Measurements from ENCODE around the gene RPTOR. TPM values are rescaled to one million over a fixed set of nuclear protein-coding genes. Genes with fewer than 3 reads are reported as not detected.

The RPTOR gene
- total RNA-seq, 1 donor from 2014 or later: 21.8 TPM

DNA sequence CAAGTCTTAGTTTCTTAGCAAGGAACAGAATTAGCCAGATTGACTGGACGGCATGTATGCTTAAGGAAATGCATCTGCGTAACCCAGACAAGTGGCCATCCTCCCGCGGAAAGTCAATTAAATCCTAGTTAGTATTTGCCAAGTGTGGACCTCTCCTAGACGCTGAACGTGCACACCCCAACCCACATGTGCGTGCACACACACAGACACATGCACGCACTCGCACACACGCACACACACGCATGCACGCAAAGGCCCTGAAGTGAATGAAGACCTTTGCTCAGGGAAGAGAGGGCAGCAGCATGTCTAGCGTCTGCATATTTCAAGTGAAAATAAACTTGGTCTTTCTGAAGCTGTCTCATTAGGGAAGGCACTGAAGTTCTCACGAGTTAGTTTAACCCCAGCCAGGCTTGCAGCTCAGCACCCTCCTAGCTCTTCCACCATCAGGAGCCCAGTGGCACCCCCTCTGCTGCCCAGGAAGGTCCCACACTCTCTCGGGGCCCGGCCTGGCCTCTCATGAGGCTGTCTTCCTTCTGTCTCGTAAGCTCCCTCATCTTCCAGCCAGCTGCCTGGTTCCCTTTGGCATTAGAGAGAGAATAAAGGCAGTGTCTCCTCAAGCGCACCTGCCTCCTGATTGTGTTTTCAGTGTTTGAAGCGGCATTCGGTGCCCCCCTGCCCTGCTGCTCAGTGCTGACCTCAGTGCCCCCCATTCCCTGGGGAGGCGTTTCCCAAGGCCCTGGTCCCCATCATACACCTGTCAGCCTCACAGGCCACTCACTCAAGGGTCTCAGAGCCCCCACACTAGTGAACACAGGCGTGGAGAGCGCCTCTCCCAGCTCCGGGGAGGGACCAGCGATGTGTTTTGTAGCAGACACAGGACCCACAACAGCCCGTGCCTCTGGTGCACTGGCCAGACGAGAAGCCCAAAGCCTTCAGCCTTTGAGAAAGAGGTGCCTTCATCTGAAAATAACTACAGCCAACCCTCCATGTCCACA, 394.8 kb downstream of the RPTOR start:
- no peak for DNase-seq

DNA sequence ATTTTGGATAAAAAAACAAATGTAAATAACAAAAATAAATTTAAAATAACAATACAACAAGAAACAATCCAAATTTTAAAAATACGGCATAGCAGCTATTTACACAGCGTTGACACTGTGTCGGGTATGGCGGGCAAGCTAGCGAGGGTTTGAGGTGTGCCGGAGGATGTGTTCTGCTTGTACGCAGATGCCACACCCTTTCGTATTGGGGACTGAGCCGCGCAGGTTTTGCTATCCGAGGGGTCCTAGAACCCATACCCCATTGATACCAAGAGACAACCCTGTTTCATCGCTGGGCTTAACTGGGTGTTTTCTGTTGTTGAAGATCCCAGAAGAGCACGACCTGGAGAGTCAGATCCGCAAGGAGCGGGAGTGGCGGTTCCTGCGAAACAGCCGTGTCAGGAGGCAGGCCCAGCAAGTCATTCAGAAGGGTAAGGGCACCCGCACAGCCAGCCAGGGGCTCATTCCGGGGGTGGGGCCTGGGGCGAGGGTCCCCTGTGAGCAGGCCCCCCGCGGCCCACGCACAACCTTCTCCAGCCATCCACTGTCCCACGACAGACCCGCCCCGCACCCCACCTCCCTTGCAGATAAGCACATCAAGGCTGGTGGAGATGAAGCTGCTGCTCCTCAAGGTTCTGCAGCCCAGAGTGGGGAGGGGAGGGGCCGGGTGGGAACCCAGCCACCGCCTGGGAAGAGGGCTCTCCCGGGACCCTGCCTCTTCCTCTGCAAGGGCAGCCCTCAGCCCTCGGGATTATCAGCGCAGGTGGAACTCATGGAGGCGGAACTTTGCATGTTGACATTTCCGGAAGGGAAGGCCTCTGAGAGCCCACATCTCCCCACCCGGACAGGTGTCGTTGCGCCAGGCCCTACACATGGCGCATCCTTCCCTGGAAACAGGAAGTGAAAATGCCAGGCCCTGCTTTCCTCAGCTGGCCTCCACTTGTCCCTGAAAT, 395.8 kb downstream of the RPTOR start:
- no peak for DNase-seq

DNA sequence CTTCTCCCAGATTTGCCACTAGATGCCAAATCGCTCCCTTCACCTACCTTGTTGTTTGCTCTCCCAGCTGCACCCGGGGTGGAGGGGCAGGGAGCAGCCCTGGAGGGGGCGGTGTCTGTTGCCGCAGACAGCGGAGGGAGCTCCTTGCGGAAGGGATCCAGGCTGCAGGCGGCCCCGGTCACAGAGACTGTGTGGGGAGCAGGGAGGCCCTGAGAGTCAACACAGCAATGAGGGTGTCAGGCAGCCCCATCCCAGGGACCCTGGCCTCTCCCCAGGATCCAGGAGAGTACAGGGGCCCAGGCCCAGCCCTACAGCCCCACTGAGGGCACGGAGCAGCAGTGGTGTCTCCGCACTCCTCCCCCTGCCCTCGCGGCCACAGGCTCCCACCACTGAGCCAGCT, 396.5 kb downstream of the RPTOR start:
- DNase-seq: no peak

DNA sequence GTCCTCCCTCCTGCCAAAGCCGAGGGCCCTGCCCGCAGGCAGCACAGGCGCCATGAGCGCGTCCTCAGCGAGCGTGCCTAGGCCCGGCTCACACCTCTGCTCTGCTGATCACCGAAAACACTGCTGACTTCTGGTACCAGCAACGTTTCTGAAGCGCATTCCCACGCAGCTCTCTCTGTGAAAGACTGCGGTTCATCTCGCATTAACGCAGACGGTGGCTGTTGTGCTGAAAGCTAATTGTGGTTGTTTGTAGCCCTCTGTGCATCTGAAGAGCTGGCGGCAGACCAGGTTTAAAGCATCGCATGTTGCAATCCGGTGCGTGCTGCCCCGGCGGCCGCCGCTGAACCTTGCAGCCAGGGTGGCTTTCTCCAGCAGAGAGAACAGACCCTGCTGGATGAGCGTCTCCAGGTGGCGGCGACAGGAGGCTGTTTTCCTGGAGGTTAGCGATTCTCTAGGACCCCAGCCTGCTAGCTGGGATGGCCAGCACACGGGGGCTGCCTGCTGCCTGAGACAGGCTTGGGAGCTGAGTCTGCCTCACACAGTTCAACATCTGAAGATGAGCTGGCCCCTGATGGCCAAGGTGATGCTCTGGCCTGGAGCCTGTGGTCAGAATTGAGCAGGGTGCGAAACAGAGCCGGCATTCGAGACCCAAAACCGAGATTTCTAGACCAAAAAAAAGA, 397.2 kb downstream of the RPTOR start:
- DNase-seq: no peak

DNA sequence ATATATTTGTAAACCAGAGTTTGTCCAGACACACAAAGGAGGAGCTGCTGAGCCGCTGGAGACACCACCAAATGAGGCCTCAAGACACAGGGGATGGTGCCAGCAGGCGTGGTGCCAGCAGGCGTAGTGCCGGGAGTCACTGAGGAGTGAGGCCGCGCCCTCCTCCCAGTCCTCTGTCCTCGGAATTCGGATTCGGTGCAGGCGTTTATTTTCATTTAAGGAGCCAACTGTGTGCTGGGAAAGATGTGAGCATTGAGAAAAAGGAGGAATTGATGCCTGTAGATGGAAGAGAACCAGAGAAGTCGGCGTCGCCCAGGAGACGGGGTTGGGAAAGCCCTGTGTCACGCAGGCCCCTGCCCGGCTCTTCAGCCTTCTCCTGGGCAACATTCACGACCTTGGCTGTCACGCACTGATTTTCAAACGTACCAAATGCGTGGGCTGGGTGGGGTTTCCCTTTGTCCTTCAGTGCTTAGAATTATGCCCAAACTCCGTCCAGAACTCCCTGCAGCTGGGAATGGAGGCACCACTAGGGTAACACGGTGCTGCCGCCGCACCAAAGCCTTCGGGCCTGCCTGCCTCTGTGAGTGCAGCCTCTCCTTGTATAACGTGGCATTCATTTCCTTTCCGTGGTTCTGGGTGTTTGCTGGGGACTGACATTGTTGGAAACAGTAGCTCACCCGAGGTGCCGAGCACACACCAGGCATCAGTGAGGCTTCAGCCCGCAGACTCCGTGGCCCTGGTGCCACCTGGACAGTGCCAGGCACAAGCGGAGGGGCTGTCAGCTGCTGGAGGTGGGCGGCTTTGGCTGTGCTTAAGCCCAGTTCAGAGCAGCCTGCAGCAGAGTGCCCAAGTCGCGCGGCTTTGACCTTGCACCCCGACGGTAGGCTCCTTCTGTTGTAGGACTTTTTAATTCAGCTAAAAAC, 398.0 kb downstream of the RPTOR start:
- no peak for DNase-seq

GRCh38 chr17:80943346-80944145, 398.9 kb downstream of the RPTOR start:
- DNase-seq: no peak

GRCh38 chr17:80944326-80944725, 399.7 kb downstream of the RPTOR start:
- no peak for DNase-seq

- DNase-seq: no peak
These were observed 401.1 kb downstream of the RPTOR start for GRCh38 chr17:80945736-80946135.

- no peak for DNase-seq
These were observed 401.8 kb downstream of the RPTOR start for GRCh38 chr17:80946449-80946848.

DNA sequence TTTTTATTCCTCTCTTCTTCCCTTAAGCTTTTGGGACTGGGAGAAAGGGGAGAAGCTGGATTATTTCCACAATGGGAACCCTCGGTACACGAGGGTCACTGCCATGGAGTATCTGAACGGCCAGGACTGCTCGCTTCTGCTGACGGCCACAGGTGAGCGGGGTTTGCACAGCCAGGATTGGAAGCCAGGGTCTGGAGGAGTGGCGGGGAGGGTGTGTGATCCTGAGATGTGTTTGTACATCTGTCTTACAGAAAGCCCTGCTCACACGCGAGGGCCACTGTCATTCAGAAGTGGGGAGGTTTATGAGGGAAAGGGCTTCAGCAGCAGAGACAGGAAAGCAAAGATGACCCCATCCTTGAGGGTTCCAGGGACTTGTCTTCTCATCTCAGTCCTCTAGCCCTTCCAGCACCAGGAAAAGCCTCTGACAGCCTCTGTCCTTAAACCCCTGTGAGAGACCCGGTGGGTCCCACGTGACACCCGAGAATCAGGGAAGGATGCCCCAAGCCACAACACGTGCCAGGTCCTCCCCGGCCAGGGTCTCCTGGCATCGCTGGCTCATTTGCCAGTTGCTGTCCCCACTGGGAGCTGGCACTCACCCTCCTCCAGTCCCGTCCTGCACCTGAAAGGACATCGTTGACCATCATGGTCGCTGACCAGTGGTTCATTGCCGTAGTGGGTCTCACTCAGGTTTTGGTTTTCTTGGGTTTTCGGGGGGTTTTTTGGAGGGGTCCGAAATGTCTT, 402.7 kb downstream of the RPTOR start:
- DNase-seq: no peak

- no peak for DNase-seq
These were observed 403.7 kb downstream of the RPTOR start for GRCh38 chr17:80948019-80948975.

DNA sequence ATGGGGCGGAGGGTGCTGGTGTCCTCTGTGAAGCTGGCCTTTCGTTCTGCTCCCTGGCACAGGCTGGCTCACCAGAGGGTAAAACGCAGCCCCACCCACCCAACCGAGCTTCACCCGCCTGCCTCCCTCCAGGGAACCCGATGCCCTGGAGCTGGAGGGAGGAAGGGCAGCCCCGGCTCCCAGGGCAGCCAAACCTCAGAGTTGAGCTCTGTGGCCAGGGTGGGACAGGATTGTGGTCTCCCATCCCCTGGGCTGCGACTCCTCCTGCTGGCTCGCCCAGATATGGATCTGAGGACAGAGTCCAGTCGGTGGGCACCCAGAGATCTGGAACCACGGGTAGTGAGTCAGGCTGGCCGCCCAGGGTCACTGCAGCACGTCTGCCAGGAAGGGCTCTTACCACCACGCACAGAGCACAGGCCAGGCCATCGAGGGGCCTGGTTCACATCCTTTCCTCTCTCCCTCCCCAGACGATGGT, 404.4 kb downstream of the RPTOR start:
- DNase-seq: no peak

DNA sequence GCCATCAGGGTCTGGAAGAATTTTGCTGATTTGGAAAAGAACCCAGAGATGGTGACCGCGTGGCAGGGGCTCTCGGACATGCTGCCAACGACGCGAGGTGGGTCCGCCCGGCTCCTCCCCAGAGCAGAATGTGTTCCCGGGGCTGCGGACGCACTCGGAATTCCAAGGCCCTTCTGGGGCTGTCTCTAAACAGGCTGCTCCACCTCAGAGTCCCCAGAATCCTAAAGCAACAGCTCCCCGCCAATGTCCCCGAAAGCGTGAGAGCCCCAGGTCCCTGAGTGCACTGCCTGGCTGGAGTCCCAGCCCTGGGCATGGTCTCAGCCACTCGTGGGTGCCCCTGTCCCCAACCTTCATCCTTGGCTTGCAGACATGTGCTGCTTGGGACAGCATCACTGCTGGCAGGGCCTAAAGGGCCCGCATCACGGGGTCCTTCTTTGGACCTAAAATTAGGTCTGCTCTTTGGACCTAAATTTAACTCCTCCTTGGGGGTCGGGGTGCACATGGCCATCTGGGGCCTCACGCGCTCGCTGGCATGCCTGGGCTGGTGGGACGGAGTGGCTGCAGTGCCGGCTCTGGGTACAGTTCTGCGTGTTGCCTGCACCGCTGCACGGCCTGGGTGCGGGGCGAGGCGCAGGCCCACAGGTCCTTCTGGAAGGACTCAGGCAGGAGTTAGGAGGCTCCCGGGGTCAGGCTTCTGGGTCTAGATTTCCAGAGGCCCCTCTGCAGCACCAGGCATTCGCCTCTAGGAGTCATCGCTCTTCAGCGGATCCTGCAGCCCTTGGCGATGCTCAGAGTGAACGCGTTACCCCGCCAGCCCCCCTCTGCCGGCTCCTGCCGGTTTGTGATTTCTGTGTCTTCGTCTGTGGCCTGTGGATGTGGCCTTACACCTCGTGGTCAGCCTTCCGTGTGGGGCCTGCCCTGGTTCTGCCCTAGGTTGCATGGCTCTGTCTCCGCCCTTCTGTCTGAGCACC, 405.1 kb downstream of the RPTOR start:
- no peak for DNase-seq

DNA sequence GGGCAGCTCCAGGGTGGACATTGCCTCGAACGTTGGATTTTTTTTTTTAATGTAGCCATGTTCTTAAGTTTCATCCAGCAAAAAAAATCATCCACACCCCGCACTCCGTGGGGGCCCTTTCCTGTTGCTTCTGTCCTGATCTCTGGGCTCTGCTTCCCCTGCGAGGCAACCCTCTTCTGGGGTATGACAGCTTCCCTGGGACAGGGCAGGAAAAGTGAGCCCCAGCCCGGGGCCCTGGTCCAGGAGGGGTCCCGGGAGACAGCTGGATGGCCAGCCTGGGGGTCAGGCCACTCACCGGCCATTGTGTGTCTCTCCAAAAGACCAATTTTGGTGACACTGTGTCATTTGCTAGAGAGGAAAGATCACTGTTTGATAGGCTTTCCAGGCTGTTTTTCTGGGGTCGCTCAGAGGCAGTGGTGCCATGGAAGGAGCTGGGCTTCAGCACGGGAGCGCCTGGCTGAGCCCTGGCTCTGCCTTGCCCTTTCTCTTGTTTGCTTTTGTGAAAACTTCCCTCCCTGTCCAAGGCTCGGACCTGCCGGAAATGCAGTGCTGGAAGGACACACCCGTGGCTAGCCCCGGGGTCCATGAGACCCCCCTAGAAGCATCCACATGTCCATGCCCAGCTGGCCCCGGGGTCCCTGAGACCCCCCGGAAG, 406.0 kb downstream of the RPTOR start:
- no peak for DNase-seq

GRCh38 chr17:80951121-80952090, 406.8 kb downstream of the RPTOR start:
- DNase-seq: no peak

- DNase-seq: no peak
These were observed 407.7 kb downstream of the RPTOR start for GRCh38 chr17:80952291-80952690.

Data from dermis blood vessel endothelial cell (primary cell).